Pancreas (tissue), 10 donors: ENCODE measurements around the gene SYTL5. TPM values are rescaled to one million over a fixed set of nuclear protein-coding genes. Genes with fewer than 3 reads are reported as not detected.
A peak's percentile ranks its signal among the peaks of the same experiment; 100 is the strongest.

Experiments
- ATAC-seq, 4 donors: fragments of 200-7000 bp; cut with Tn5 transposase; one replicate each; pipeline versions ENCODE4 v1.8.0 to v1.9.1; 2020; ENCODE audit warnings: mild to moderate bottlenecking in 4 of 4, moderate library complexity in 4 of 4
- DNase-seq, 6 donors: peaks; one replicate each; pipeline ENCODE4 v3.0.0-alpha.2; 2020
- FAIRE-seq: peaks from 2 replicates; lab custom pipeline; 2012; peaks lifted over from hg19 to GRCh38; lab: Jason Lieb, UNC
- H3K27ac ChIP-seq, 4 donors: fragments of 200-600 bp; sonication (generic); 1 replicate in 3 of 4; 2 replicates in 1 of 4; pipeline versions ENCODE4 v1.5.0 to v1.8.0; 2020
- H3K27me3 ChIP-seq, 4 donors: fragments of 200-600 bp; one replicate each; pipeline ENCODE4 v1.8.0; 2021
- H3K36me3 ChIP-seq, 3 donors: fragments of 200-600 bp; sonication (generic) in 1 of 3; one replicate each; pipeline versions ENCODE4 v1.5.0 to v1.8.0; 2020 to 2021
- H3K4me1 ChIP-seq, 3 donors: fragments of 200-600 bp; one replicate each; pipeline ENCODE4 v1.8.0; 2021
- H3K4me3 ChIP-seq, 4 donors: fragments of 200-600 bp; sonication (generic) in 2 of 4; one replicate each; pipeline versions ENCODE4 v1.5.0 to v1.8.0; 2020 to 2021
- H3K9me3 ChIP-seq, 4 donors: fragments of 200-600 bp; one replicate each; pipeline ENCODE4 v1.8.0; 2021
- CTCF ChIP-seq, 4 donors: fragments of 200-600 bp; sonication (generic) in 3 of 4; IDR thresholded peaks; one replicate each; pipeline versions ENCODE4 v1.5.0 to v1.8.0; 2021; ENCODE audit warnings: antibody characterized with exemption in 4 of 4
- WGBS, 2 donors: extraction: QIAGEN DNeasy Blood & Tissue Kit; methylation state at CpG; one replicate each; pipeline ENCODE4 v1.1.7; 2013; 5-methylcytosine and 5-hydroxymethylcytosine counted together
- intact Hi-C, 3 donors: fragments of 100-400 bp; cut with DNase I; formaldehyde crosslinking; loops; one replicate each; pipeline versions ENCODE4 v1.11.1 to v1.14.2; 2022
- polyA plus RNA-seq, 2 donors: library from polyadenylated mRNA; stranded (reverse); fragments of 200-250 nt; gene quantifications; one replicate each; pipeline ENCODE4 v1.2.3, GENCODE V29; 2013
- total RNA-seq, 6 donors: library from RNA; stranded (reverse); fragmentation: NEBNext Ultra II Directional in 4 of 6; extraction: Animal tissue kit (Norgen Biotek cat#: 25700) in 4 of 6; gene quantifications; one replicate each; pipeline versions ENCODE4 v1.2.1 to v1.2.4, GENCODE V29; 2021 to 2023
- donor health status: healthy with polysubstance abuse.
- donor health status: DM: no; HTN: no; CAD: no; lungs with moderate emphysema.
- donor health status: DM: no; HTN: no; CAD: no.
- donor health status: control.
- donor health status: control.
- donor health status: Bipolar disorder and iron deficiency.
- donor health status: DM: yes; HTN: yes; CAD: no.
- donor health status: DM: no; HTN: no; CAD: no.
- donor health status: DM: no; HTN: no; CAD: no.
- donor health status: DM: yes; HTN: yes; CAD: no.

The SYTL5 gene
- 1 to 10 TPM; 1.2 to 5.9 (median 3.0) TPM for total RNA-seq
- 1 to 10 TPM in 1 of 2 donors, under 1 TPM in 1; 0.77 to 1.9 TPM for polyA plus RNA-seq

GRCh38 chrX:38006291-38006690, at the start of gene SYTL5:
Gene SYTL5, plus strand, starts transcription at chrX:38006553. Its CDS starts 27,337 bp downstream, at chrX:38033890.
- Histone ChIP-seq H3K27me3 (peaks cover 0 to 3% (median 0%) of the 10 kb centered on the region in 4 donors), H3K4me3 (peak within 1 kb of the TSS in 2 of 4 donors; percentile 11 to 16), H3K27ac (peak within 1 kb of the TSS in 3 of 4 donors; percentile 16 to 69 (median 38)), H3K4me1 (peaks cover 0 to 3% (median 0%) of the 10 kb centered on the region in 3 donors), H3K36me3 (no peaks in the 10 kb centered on the region), H3K9me3 (no peaks in the 10 kb centered on the region)
- WGBS, 2 donors, result 24 to 26% methylated on average over 1 of the region's 1 CpG
- FAIRE-seq (peak; percentile 82), ATAC-seq (peak; percentile 86 to 96 (median 94)), DNase-seq (no peak)
- TF ChIP-seq CTCF (IDR thresholded peaks at IDR 0.05), result no peak
- intact Hi-C loops, result no loop called here

- no peak overlapping the region for H3K27ac ChIP-seq
- FAIRE-seq, result no peak
- no peaks in the 10 kb centered on the region for H3K4me1 ChIP-seq
- no peaks in the 10 kb centered on the region for H3K27me3 ChIP-seq
- intact Hi-C loops, result no loop called here
- no peaks in the 10 kb centered on the region for H3K36me3 ChIP-seq
- no peak for ATAC-seq
- no peak overlapping the region for H3K4me3 ChIP-seq
- DNase-seq, result no peak
- no peak for TF ChIP-seq CTCF (IDR thresholded peaks at IDR 0.05)
- H3K9me3 ChIP-seq, result no peaks in the 10 kb centered on the region
- WGBS, 2 donors, result 46 to 71% methylated on average over 7 of the region's 7 CpGs
Observed at GRCh38 chrX:37958525-37959211, 47.7 kb upstream of the SYTL5 start.

- intact Hi-C loops, result no loop called here
- Histone ChIP-seq H3K27ac (no peak overlapping the region), H3K36me3 (no peaks in the 10 kb centered on the region), H3K9me3 (no peaks in the 10 kb centered on the region), H3K27me3 (peaks cover 0 to 5% (median 0%) of the 10 kb centered on the region in 4 donors), H3K4me1 (no peaks in the 10 kb centered on the region), H3K4me3 (no peak overlapping the region)
- DNase-seq, result no peak
- no peak for ATAC-seq
- WGBS, 2 donors, result 54 to 58% methylated on average over 15 of the region's 15 CpGs
- no peak for FAIRE-seq
- no peak for TF ChIP-seq CTCF (IDR thresholded peaks at IDR 0.05)
Observed at GRCh38 chrX:37959212-37960021, 46.9 kb upstream of the SYTL5 start.

- 92 to 98% methylated on average over 1 of the region's 1 CpG for WGBS, 2 donors
- intact Hi-C loops, result no loop called here
- Histone ChIP-seq H3K4me3 (no peak overlapping the region), H3K36me3 (no peaks in the 10 kb centered on the region), H3K4me1 (no peaks in the 10 kb centered on the region), H3K27ac (no peak overlapping the region), H3K9me3 (no peaks in the 10 kb centered on the region), H3K27me3 (peaks cover 0 to 5% (median 0%) of the 10 kb centered on the region in 4 donors)
- FAIRE-seq, result no peak
- TF ChIP-seq CTCF (IDR thresholded peaks at IDR 0.05), result no peak
- DNase-seq, result no peak
- no peak for ATAC-seq
Observed at GRCh38 chrX:37961118-37961517, 45.2 kb upstream of the SYTL5 start.
